ENCODE measurements around the gene PPP5C. TPM values are rescaled to one million over a fixed set of nuclear protein-coding genes. Genes with fewer than 3 reads are reported as not detected.

The PPP5C gene
- total RNA-seq, 1 experiment from 2014 or later, result 130 TPM

- Mint-ChIP-seq H3K27ac (ENCODE audit: unreplicated experiment) (peak overlapping the region; percentile 78), H3K4me3 (ENCODE audit: unreplicated experiment) (peak overlapping the region; percentile 92), H3K9me3 (ENCODE audit: unreplicated experiment) (no peaks in the 10 kb centered on the region), H3K36me3 (ENCODE audit: insufficient read depth, unreplicated experiment) (peaks cover 17% of the 10 kb centered on the region), H3K4me1 (ENCODE audit: low read depth, unreplicated experiment) (peaks cover 28% of the 10 kb centered on the region), H3K27me3 (ENCODE audit: insufficient read depth, unreplicated experiment) (no peaks in the 10 kb centered on the region)
- ChIA-PET CTCF (interaction anchor here (0.7 to 1.4 kb wide), 3 partner anchors 7 to 542 kb away, joined by 4 to 10 read pairs (median 10); no protein-coding TSS in a partner anchor), POLR2A (no interaction called here)
- intact Hi-C loops (cut with micrococcal nuclease; ENCODE audit: unreplicated experiment), result loop anchor here (2.0 kb wide), 2 partner anchors 43 to 67 kb away; no protein-coding TSS in a partner anchor
- BruUV-seq (replicated peaks), result TSS peak; percentile 66
- H3K9me3 ChIP-seq, result no peaks in the 10 kb centered on the region
- H3K4me3 ChIP-seq (ENCODE audit: low read depth, low read length), result peak overlapping the region; percentile 70
- H3K36me3 ChIP-seq (ENCODE audit: control insufficient read depth, insufficient read depth, low read length), result peaks cover 2% of the 10 kb centered on the region
- DNase-seq, result no peak
- H3K4me1 ChIP-seq, result peaks cover 4% of the 10 kb centered on the region; the same call in 1 of the 2 replicates
- no peak for TF ChIP-seq CTCF (IDR thresholded peaks at IDR 0.05; ENCODE audit: insufficient read depth in 1 of 2, low read depth in 1 of 2, low read length in 1 of 2, severe bottlenecking in 1 of 2, unreplicated experiment in 1 of 2)
- no peaks in the 10 kb centered on the region for H3K27me3 ChIP-seq (replicated peaks; ENCODE audit: control insufficient read depth, insufficient read depth, low read length)
Measured at GRCh38 chr19:46347985-46348384, 1.1 kb downstream of the PPP5C start.

DNA sequence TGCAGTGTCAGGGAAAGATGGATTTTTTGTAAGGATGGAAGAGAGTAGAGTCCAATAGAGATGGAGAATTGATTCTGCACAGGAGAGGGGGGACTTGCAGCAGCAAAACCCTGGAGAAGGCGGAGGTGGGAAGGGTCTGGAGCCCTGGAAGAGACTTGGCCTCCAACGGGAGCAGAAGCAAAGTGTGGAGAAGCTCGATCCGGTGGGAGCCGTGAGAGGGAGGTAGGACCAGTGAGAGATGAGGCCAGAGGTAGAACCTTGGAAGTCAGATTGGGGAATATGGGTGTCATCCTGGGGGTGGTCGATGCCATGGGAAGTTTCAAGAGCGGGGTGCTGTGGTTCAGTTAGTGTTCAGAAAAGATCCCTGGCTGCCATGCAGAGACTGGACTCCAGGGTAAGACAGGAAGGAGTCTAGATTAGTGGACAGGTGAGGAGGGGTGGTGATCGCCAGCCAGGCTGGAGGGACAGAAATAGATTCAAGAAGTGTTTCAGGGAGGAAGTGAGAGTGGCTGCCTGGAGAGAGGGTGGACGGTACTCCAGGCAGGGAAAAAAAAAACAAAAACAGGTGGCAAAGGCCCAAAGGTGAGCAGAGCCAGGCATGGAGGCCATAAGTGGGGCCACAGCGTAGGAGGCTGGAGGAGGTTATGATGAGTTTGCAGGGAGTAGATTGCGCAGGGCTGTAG is 2.6 kb downstream of the PPP5C start:
- no peaks in the 10 kb centered on the region for H3K9me3 Mint-ChIP-seq (ENCODE audit: unreplicated experiment)
- no peak overlapping the region for H3K4me3 Mint-ChIP-seq (ENCODE audit: unreplicated experiment)
- peaks cover 8% of the 10 kb centered on the region for H3K36me3 ChIP-seq (ENCODE audit: control insufficient read depth, insufficient read depth, low read length)
- H3K9me3 ChIP-seq, result no peaks in the 10 kb centered on the region
- H3K4me1 Mint-ChIP-seq (ENCODE audit: low read depth, unreplicated experiment), result peaks cover 28% of the 10 kb centered on the region
- H3K4me3 ChIP-seq (ENCODE audit: low read depth, low read length), result no peak overlapping the region
- no peak for TF ChIP-seq CTCF (IDR thresholded peaks at IDR 0.05; ENCODE audit: insufficient read depth in 1 of 2, low read depth in 1 of 2, low read length in 1 of 2, severe bottlenecking in 1 of 2, unreplicated experiment in 1 of 2)
- ChIA-PET POLR2A (no interaction called here), CTCF (no interaction called here)
- no TSS peak for BruUV-seq (replicated peaks)
- peaks cover 4% of the 10 kb centered on the region; the same call in 1 of the 2 replicates for H3K4me1 ChIP-seq
- H3K27me3 Mint-ChIP-seq (ENCODE audit: insufficient read depth, unreplicated experiment), result no peaks in the 10 kb centered on the region
- H3K36me3 Mint-ChIP-seq (ENCODE audit: insufficient read depth, unreplicated experiment), result peaks cover 24% of the 10 kb centered on the region
- no peak for DNase-seq
- no peak overlapping the region for H3K27ac Mint-ChIP-seq (ENCODE audit: unreplicated experiment)
- no peaks in the 10 kb centered on the region for H3K27me3 ChIP-seq (replicated peaks; ENCODE audit: control insufficient read depth, insufficient read depth, low read length)
- intact Hi-C loops (cut with micrococcal nuclease; ENCODE audit: unreplicated experiment), result no loop called here

DNA sequence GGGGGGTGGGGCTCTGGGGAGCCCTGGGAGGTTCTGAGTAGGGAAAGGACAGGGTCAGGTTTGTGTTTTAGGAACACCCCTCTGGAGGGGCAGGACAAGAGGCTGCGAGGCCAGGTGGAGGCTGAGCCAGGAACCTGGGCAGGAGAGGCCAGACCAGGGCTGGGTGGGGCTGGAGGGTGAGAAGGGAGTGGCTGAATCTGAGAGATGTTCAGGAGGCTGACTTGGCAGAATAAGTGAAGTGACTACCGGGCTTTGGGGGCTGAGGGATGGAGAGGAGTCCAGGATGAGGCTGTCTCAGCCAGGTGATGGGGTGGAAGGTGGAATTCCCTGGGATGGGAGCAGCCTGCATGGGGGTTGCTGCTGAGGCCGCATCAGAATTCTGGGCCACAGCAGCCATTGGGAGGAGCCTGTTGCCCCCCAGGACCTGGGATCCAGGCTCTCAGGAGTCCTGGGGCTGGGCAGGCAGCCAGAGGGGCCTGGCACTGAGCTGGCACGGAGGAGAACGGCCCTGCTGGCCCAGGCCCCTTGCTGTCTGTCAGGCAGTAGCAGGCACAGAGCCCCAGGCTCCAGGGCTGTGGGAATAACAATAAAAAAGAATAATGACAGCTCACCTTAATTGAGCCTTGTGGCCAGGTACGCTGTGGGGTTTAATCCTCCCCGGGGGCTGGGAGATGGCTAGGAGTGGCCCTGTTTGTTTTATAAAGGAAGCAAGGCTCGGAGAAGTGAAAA is 3.3 kb downstream of the PPP5C start:
- Histone ChIP-seq H3K9me3 (no peaks in the 10 kb centered on the region), H3K4me1 (peaks cover 10% of the 10 kb centered on the region), H3K27me3 (replicated peaks; ENCODE audit: control insufficient read depth, insufficient read depth, low read length) (no peaks in the 10 kb centered on the region), H3K4me3 (ENCODE audit: low read depth, low read length) (no peak overlapping the region), H3K36me3 (ENCODE audit: control insufficient read depth, insufficient read depth, low read length) (peaks cover 11% of the 10 kb centered on the region)
- BruUV-seq (replicated peaks), result no TSS peak
- CTCF ChIA-PET, result no interaction called here
- H3K4me1 Mint-ChIP-seq (ENCODE audit: low read depth, unreplicated experiment), result peaks cover 28% of the 10 kb centered on the region
- TF ChIP-seq CTCF (IDR thresholded peaks at IDR 0.05; ENCODE audit: insufficient read depth in 1 of 2, low read depth in 1 of 2, low read length in 1 of 2, severe bottlenecking in 1 of 2, unreplicated experiment in 1 of 2), result no peak
- no peak overlapping the region for H3K27ac Mint-ChIP-seq (ENCODE audit: unreplicated experiment)
- H3K27me3 Mint-ChIP-seq (ENCODE audit: insufficient read depth, unreplicated experiment), result no peaks in the 10 kb centered on the region
- no peaks in the 10 kb centered on the region for H3K9me3 Mint-ChIP-seq (ENCODE audit: unreplicated experiment)
- H3K4me3 Mint-ChIP-seq (ENCODE audit: unreplicated experiment), result no peak overlapping the region
- intact Hi-C loops (cut with micrococcal nuclease; ENCODE audit: unreplicated experiment), result no loop called here
- no peak for DNase-seq
- H3K36me3 Mint-ChIP-seq (ENCODE audit: insufficient read depth, unreplicated experiment), result peaks cover 31% of the 10 kb centered on the region
- POLR2A ChIA-PET, result no interaction called here
